Keratinocyte (primary cell): ENCODE measurements around the gene B3GNT4. TPM values are rescaled to one million over a fixed set of nuclear protein-coding genes. Genes with fewer than 3 reads are reported as not detected.

Source experiments
- DNase-seq: peaks from one replicate; pipeline ENCODE4 v3.0.0-alpha.2; 2011; ENCODE audit warnings: low read depth, missing footprints, low spot score
- FAIRE-seq: peaks from 2 replicates; lab custom pipeline; 2011; peaks lifted over from hg19 to GRCh38; lab: Jason Lieb, UNC
- H2AFZ ChIP-seq: 2 replicates; pipeline ENCODE4 v1.6.0; 2012; ENCODE audit warnings: low read length, control low read depth, inconsistent platforms; ENCODE audit not compliant: control insufficient read depth
- H3K27ac ChIP-seq: 2 replicates; pipeline ENCODE4 v1.5.1; 2011; ENCODE audit warnings: low read length; ENCODE audit not compliant: control insufficient read depth, insufficient read depth
- H3K27me3 ChIP-seq: 3 replicates; pipeline ENCODE4 v1.6.0; 2011; ENCODE audit warnings: low read length; ENCODE audit not compliant: control insufficient read depth, insufficient read depth; ENCODE audit errors: extremely low read depth
- H3K36me3 ChIP-seq, 2 experiments: 2 replicates in 1 of 2; 3 replicates in 1 of 2; pipeline ENCODE4 v1.5.1; 2011; ENCODE audit warnings: low read length in 2 of 2, mild to moderate bottlenecking in 1 of 2; ENCODE audit not compliant: control insufficient read depth in 2 of 2, insufficient read depth in 2 of 2; ENCODE audit errors: extremely low read depth in 1 of 2
- H3K4me1 ChIP-seq: 3 replicates; pipeline ENCODE4 v1.5.1; 2011; ENCODE audit warnings: low read length; ENCODE audit not compliant: control insufficient read depth, insufficient read depth; ENCODE audit errors: extremely low read depth
- H3K4me2 ChIP-seq: 3 replicates; pipeline ENCODE4 v1.6.0; 2011; ENCODE audit warnings: low read depth, low read length; ENCODE audit not compliant: control insufficient read depth, insufficient read depth; ENCODE audit errors: extremely low read depth
- H3K4me3 ChIP-seq, 3 experiments: fragments of 200-600 bp in 1 of 3; sonication (generic) in 1 of 3; 2 replicates in 2 of 3; 3 replicates in 1 of 3; pipeline ENCODE4 v1.5.1; 2011 to 2016; ENCODE audit warnings: low read length in 3 of 3, mild to moderate bottlenecking in 3 of 3, control low read depth in 2 of 3, inconsistent platforms in 1 of 3, low read depth in 1 of 3, mixed read lengths in 1 of 3, mixed run types in 1 of 3, moderate library complexity in 1 of 3; ENCODE audit not compliant: control insufficient read depth in 2 of 3, insufficient read depth in 2 of 3; ENCODE audit errors: extremely low read depth in 1 of 3
- H3K79me2 ChIP-seq: 2 replicates; pipeline ENCODE4 v1.6.0; 2012; ENCODE audit warnings: low read length; ENCODE audit not compliant: control insufficient read depth, insufficient read depth
- H3K9ac ChIP-seq: 3 replicates; pipeline ENCODE4 v1.6.0; 2011; ENCODE audit warnings: low read length; ENCODE audit not compliant: control insufficient read depth, insufficient read depth; ENCODE audit errors: extremely low read depth
- H3K9me1 ChIP-seq: 3 replicates; pipeline ENCODE4 v1.6.0; 2011; ENCODE audit warnings: low read length; ENCODE audit not compliant: control insufficient read depth, insufficient read depth; ENCODE audit errors: extremely low read depth
- H3K9me3 ChIP-seq: 2 replicates; pipeline ENCODE4 v1.5.1; 2012; ENCODE audit warnings: low read depth, low read length; ENCODE audit not compliant: control insufficient read depth
- H4K20me1 ChIP-seq: 3 replicates; pipeline ENCODE4 v1.6.0; 2011; ENCODE audit warnings: low read length; ENCODE audit not compliant: control insufficient read depth, insufficient read depth; ENCODE audit errors: extremely low read depth
- EZH2 ChIP-seq: IDR thresholded peaks from one replicate; pipeline ENCODE4 v1.6.1; 2012; ENCODE audit warnings: inconsistent platforms, mild to moderate bottlenecking, low read length, moderate library complexity
- dilution Hi-C: fragments of 300-500 bp; cut with MboI; formaldehyde crosslinking; loops from one replicate; pipeline ENCODE4 v1.7.0; 2020; ENCODE audit warnings: low sequenced_read_pairs; ENCODE audit not compliant: extremely low pct_ligation_motif_present
- polyA minus RNA-seq, 3 experiments: library from RNA; depleted of rRNA, polyadenylated mRNA; stranded (reverse); fragments of >200 nt; gene quantifications; 1 replicate in 1 of 3; 2 replicates in 1 of 3; 3 replicates in 1 of 3; pipeline ENCODE4 v1.2.3, GENCODE V29; 2011
- polyA plus RNA-seq, 5 experiments: library from polyadenylated mRNA; depleted of rRNA in 3 of 5; stranded (reverse) in 3 of 5; stranded (forward) in 1 of 5; unstranded in 1 of 5; fragments of >200 nt; gene quantifications; 1 replicate in 1 of 5; 2 replicates in 3 of 5; 3 replicates in 1 of 5; pipeline versions ENCODE4 v1.2.1 to v1.2.3, GENCODE V29; 2011 to 2012; ENCODE audit warnings: missing spikeins in 2 of 5, low read depth in 1 of 5, low replicate concordance in 1 of 5
- TF ChIP-seq, protein P1 (sequence below), 3 experiments: IDR thresholded peaks in 1 of 3; conservative IDR thresholded peaks in 1 of 3; optimal IDR thresholded peaks in 1 of 3; 2 replicates in 2 of 3; 3 replicates in 1 of 3; pipeline versions ENCODE3 to v1.5.1; 2011; ENCODE audit warnings: low read length in 3 of 3, mild to moderate bottlenecking in 3 of 3, moderate library complexity in 2 of 3, control low read depth in 1 of 3, inconsistent platforms in 1 of 3; ENCODE audit not compliant: insufficient read depth in 2 of 3; ENCODE audit errors: extremely low read depth in 1 of 3

Gene B3GNT4
- polyA plus RNA-seq = 1.7 to 3.8 TPM (median 2.3 TPM) in 3 replicates
- polyA plus RNA-seq (2011; ENCODE audit: low read depth) = 0.34 TPM
- polyA plus RNA-seq (2011; cell fraction: cytosol; rRNA removed) = 2.6 and 2.8 TPM in 2 replicates
- 8.8 and 9.0 TPM in 2 replicates for polyA plus RNA-seq (2011; cell fraction: nucleus; rRNA removed)
- 2.1 and 5.8 TPM in 2 replicates for polyA plus RNA-seq (2012; ENCODE audit: low replicate concordance)
- polyA minus RNA-seq = 6.4 to 18.4 TPM (median 9.9 TPM) in 3 replicates
- 9.8 TPM for polyA minus RNA-seq (2011; cell fraction: cytosol; rRNA and poly(A)+ RNA removed)
- polyA minus RNA-seq (2011; cell fraction: nucleus; rRNA and poly(A)+ RNA removed) = 9.2 and 9.9 TPM in 2 replicates

DNA sequence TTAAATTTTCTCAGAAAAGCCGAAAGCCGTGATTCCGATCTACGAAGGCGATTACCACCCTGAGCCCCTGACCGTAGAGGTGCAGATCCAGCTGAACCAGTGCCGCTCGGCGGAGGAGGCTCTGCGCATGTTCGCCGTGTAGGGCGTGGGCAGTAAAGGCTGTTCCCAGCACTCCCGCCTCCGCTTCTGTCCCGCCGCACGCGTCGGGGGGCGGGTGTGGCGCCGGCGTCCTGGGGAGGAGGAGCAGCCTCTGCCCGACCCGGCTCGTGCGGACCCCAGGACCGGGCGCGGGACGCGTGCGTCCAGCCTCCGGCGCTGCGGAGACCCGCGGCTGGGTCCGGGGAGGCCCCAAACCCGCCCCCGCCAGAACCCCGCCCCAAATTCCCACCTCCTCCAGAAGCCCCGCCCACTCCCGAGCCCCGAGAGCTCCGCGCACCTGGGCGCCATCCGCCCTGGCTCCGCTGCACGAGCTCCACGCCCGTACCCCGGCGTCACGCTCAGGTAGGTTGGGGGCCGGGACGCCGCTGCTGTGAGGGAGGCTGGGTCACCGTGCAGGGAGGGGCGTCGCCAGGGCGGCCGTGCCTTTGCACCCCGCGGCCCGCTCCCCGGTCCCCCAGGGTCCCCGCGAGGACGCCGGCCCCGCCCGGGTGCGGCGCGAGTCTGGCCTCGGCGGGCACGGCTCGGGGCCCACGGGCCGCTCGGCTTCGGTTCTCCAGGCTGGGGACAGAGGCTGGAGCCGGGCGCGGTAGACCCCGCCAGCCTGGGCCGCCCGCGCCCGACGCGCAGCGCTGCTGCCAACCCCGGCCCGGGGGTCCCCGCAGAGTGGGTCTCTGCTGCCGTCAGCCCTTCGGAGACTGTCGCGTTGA, at the start of gene B3GNT4:
Gene B3GNT4 (plus strand): TSS at position 409 of the 866 bp plus-strand sequence. CDS start 910 bp downstream, outside the sequence.
- Histone ChIP-seq H3K79me2 (no peaks in the 10 kb centered on the region), H3K27ac (no peak within 1 kb of the TSS), H2AFZ (peak within 1 kb of the TSS; percentile 62), H3K9ac (peak within 1 kb of the TSS; percentile 58), H3K4me1 (peaks cover 3% of the 10 kb centered on the region), H3K9me3 (no peaks in the 10 kb centered on the region), H3K36me3 (peaks cover 11 to 16% of the 10 kb centered on the region in 2 experiments), H3K4me3 (peak within 1 kb of the TSS; percentile 50 to 63 (median 61)), H3K4me2 (peak within 1 kb of the TSS; percentile 77), H3K27me3 (peaks cover 12% of the 10 kb centered on the region), H3K9me1 (no peaks in the 10 kb centered on the region), H4K20me1 (no peaks in the 10 kb centered on the region)
- DNase-seq (no peak), FAIRE-seq (no peak)
- TF ChIP-seq EZH2 = no peak
- TF ChIP-seq, protein P1, sequence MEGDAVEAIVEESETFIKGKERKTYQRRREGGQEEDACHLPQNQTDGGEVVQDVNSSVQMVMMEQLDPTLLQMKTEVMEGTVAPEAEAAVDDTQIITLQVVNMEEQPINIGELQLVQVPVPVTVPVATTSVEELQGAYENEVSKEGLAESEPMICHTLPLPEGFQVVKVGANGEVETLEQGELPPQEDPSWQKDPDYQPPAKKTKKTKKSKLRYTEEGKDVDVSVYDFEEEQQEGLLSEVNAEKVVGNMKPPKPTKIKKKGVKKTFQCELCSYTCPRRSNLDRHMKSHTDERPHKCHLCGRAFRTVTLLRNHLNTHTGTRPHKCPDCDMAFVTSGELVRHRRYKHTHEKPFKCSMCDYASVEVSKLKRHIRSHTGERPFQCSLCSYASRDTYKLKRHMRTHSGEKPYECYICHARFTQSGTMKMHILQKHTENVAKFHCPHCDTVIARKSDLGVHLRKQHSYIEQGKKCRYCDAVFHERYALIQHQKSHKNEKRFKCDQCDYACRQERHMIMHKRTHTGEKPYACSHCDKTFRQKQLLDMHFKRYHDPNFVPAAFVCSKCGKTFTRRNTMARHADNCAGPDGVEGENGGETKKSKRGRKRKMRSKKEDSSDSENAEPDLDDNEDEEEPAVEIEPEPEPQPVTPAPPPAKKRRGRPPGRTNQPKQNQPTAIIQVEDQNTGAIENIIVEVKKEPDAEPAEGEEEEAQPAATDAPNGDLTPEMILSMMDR (optimal IDR thresholded peaks at IDR 0.05 in 1 of 3, IDR thresholded peaks at IDR 0.05 in 1 of 3, conservative IDR thresholded peaks at IDR 0.05 in 1 of 3; ENCODE audit: extremely low read depth in 1 of 3, insufficient read depth in 2 of 3, low read length in 3 of 3) = no peak
- dilution Hi-C loops = no loop called here

DNA sequence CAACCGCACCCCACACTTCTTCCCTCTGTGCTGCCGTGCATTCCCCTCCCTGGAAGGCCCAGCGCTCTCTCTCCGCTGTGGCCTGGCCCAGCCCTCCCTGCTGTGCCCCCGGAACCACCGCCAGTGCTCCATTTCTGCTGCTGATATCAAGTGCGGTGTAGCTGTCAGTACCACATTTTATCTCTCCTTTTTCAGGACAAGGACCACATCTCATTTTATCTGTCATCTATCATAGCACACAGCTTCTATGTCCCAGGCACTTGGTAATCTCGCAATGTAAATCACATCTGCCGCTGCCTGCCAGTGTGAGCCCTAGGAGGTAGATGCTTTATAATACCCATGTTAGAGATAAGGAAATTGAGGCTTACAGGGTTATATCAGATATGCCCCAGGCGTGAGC, 47.8 kb upstream of the B3GNT4 start:
- no peak overlapping the region for H2AFZ ChIP-seq
- H3K36me3 ChIP-seq = no peaks in the 10 kb centered on the region
- H3K9me3 ChIP-seq = no peaks in the 10 kb centered on the region
- no peak overlapping the region for H3K4me3 ChIP-seq
- FAIRE-seq = no peak
- H3K9me1 ChIP-seq = no peaks in the 10 kb centered on the region
- no peak overlapping the region for H3K27ac ChIP-seq
- no peaks in the 10 kb centered on the region for H4K20me1 ChIP-seq
- dilution Hi-C loops = no loop called here
- H3K4me2 ChIP-seq = no peak overlapping the region
- DNase-seq = no peak
- no peaks in the 10 kb centered on the region for H3K79me2 ChIP-seq
- no peak for TF ChIP-seq EZH2
- TF ChIP-seq, protein P1 (optimal IDR thresholded peaks at IDR 0.05 in 1 of 3, IDR thresholded peaks at IDR 0.05 in 1 of 3, conservative IDR thresholded peaks at IDR 0.05 in 1 of 3; ENCODE audit: extremely low read depth in 1 of 3, insufficient read depth in 2 of 3, low read length in 3 of 3) = no peak
- no peak overlapping the region for H3K9ac ChIP-seq
- no peaks in the 10 kb centered on the region for H3K27me3 ChIP-seq
- peaks cover 2% of the 10 kb centered on the region for H3K4me1 ChIP-seq
